Measurements from ENCODE around the gene MCOLN2.
A peak's percentile ranks its signal among the peaks of the same experiment; 100 is the strongest.
"Not testable (repeated sequence)": the region's sequence is repeated elsewhere in the genome, so short reads cannot be mapped to it uniquely, and the experiment has no call there.

Gene MCOLN2

GRCh38 chr1:84996846-84997666 is at the start of gene MCOLN2:
TSS of gene MCOLN2 (minus strand) at chr1:84997113. CDS start at chr1:84996872, 241 bp downstream.
- peak; percentile 57 for DNase-seq (ENCODE audit: low read depth)

- no peak for DNase-seq (ENCODE audit: low read depth)
Measured at GRCh38 chr1:85042413-85042812, 45.5 kb upstream of the MCOLN2 start.

- no peak for DNase-seq (ENCODE audit: low read depth)
Measured at GRCh38 chr1:85041793-85042192, 44.9 kb upstream of the MCOLN2 start.

- DNase-seq (ENCODE audit: low read depth) = no peak
Measured at GRCh38 chr1:85033221-85033620, 36.3 kb upstream of the MCOLN2 start.

GRCh38 chr1:85030536-85030935 is 33.6 kb upstream of the MCOLN2 start:
- DNase-seq (ENCODE audit: low read depth) = no peak

- DNase-seq (ENCODE audit: low read depth) = no peak
Measured at GRCh38 chr1:85028151-85028550, 31.2 kb upstream of the MCOLN2 start.

GRCh38 chr1:85027242-85027983 is 30.5 kb upstream of the MCOLN2 start:
- DNase-seq (ENCODE audit: low read depth) = peak; percentile 37

- no peak for DNase-seq (ENCODE audit: low read depth)
Measured at GRCh38 chr1:85025940-85026339, 29.0 kb upstream of the MCOLN2 start.

GRCh38 chr1:85024736-85025135 is 27.8 kb upstream of the MCOLN2 start:
- DNase-seq (ENCODE audit: low read depth) = no peak

GRCh38 chr1:85022700-85023099 is 25.8 kb upstream of the MCOLN2 start:
- no peak for DNase-seq (ENCODE audit: low read depth)

GRCh38 chr1:85019994-85020393 is 23.1 kb upstream of the MCOLN2 start:
- no peak for DNase-seq (ENCODE audit: low read depth)

- DNase-seq (ENCODE audit: low read depth) = no peak
Measured at GRCh38 chr1:85015826-85016225, 18.9 kb upstream of the MCOLN2 start.

GRCh38 chr1:85005641-85006040 is 8.7 kb upstream of the MCOLN2 start:
- not testable (repeated sequence) for DNase-seq (ENCODE audit: low read depth)

- DNase-seq (ENCODE audit: low read depth) = no peak
Measured at GRCh38 chr1:85001742-85002141, 4.8 kb upstream of the MCOLN2 start.

GRCh38 chr1:84998642-84999280 is 1.8 kb upstream of the MCOLN2 start:
- DNase-seq (ENCODE audit: low read depth) = peak; percentile 32

- peak; percentile 34 for DNase-seq (ENCODE audit: low read depth)
Measured at GRCh38 chr1:84997667-84998600, 1.0 kb upstream of the MCOLN2 start.

GRCh38 chr1:84995484-84996334 is 1.2 kb downstream of the MCOLN2 start:
- DNase-seq (ENCODE audit: low read depth) = no peak

- DNase-seq (ENCODE audit: low read depth) = no peak
Measured at GRCh38 chr1:84991097-84991920, 5.6 kb downstream of the MCOLN2 start.

- DNase-seq (ENCODE audit: low read depth) = no peak
Measured at GRCh38 chr1:84988588-84988987, 8.3 kb downstream of the MCOLN2 start.

- not testable (repeated sequence) for DNase-seq (ENCODE audit: low read depth)
Measured at GRCh38 chr1:84986561-84986960, 10.4 kb downstream of the MCOLN2 start.

All from ELR (cell line).